Camera-type eye (tissue), 1 donor: ENCODE measurements around the gene SPTAN1. TPM values are rescaled to one million over a fixed set of nuclear protein-coding genes. Genes with fewer than 3 reads are reported as not detected.

Source experiments
- total RNA-seq: library from RNA; depleted of rRNA; stranded (reverse); fragments of >200 nt; gene quantifications from one replicate; pipeline ENCODE4 v1.2.3, GENCODE V29; 2014

The SPTAN1 gene
- total RNA-seq: 528 TPM

GRCh38 chr9:128552153-128552743, at the start of gene SPTAN1:
Gene SPTAN1, plus strand, starts transcription at chr9:128552587. Its CDS starts 14,154 bp downstream, at chr9:128566741.

GRCh38 chr9:128504485-128505413, 47.6 kb upstream of the SPTAN1 start, which contains the start of gene GLE1:
Gene GLE1, plus strand, starts transcription at chr9:128504719. Its CDS starts 87 bp downstream, at chr9:128504806.

GRCh38 chr9:128656416-128657343, 104.3 kb downstream of the SPTAN1 start, which contains the start of gene DYNC2I2:
Gene DYNC2I2, minus strand, starts transcription at chr9:128656847. Its CDS starts 121 bp downstream, at chr9:128656726.

Other genes with a start within 250 kb of the SPTAN1 start
- gene TRUB2, start 230.1 kb upstream of the SPTAN1 start, total RNA-seq: 10.4 TPM
- 39.9 TPM for gene COQ4, start 229.7 kb upstream of the SPTAN1 start, total RNA-seq
- gene SLC27A4, start 212.1 kb upstream of the SPTAN1 start, total RNA-seq: 15.4 TPM
- gene URM1, start 181.2 kb upstream of the SPTAN1 start, total RNA-seq: 22.7 TPM
- 50.6 TPM for gene CERCAM, start 131.7 kb upstream of the SPTAN1 start, total RNA-seq
- gene ODF2, start 96.6 kb upstream of the SPTAN1 start, total RNA-seq: 39.6 TPM
- 29.6 TPM for gene GLE1, start 47.9 kb upstream of the SPTAN1 start, total RNA-seq
- 43.9 TPM for gene DYNC2I2, start 104.3 kb downstream of the SPTAN1 start, total RNA-seq
- 355 TPM for gene SET, start 136.6 kb downstream of the SPTAN1 start, total RNA-seq
- gene PKN3, start 149.9 kb downstream of the SPTAN1 start, total RNA-seq: 8.7 TPM
- gene ZDHHC12, start 171.5 kb downstream of the SPTAN1 start, total RNA-seq: 10.9 TPM
- gene ZER1, start 219.3 kb downstream of the SPTAN1 start, total RNA-seq: 52.0 TPM
- 16.0 TPM for gene TBC1D13, start 234.7 kb downstream of the SPTAN1 start, total RNA-seq